Limb (tissue), 2 donors: ENCODE data around the gene ETV3L.
"Not testable (repeated sequence)": the region's sequence is repeated elsewhere in the genome, so short reads cannot be mapped to it uniquely, and the experiment has no call there.

Experiments
- DNase-seq, 2 donors: peaks; one replicate each; pipeline ENCODE4 v3.0.0-alpha.2; 2016; ENCODE audit errors: extremely low spot score in 2 of 2

The ETV3L gene

DNA sequence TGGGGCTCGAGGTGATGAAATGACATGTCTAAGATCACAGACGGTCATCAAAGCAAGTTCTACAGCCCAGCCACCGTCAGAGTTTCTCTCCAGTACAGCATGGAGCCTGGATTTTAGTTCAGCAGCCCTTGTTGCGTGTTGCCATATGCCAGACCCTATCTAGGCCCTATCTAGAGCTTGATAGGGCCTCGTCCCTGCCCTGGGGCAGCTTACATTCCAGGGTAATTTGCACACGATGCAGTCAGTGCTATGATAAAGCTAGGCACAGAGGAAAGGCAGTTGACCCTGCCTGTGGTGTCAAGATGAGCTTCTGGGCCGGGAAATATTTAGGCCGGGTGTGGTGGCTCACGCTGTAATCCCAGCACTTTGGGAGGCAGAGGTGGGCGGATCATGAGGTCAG lies 18.9 kb downstream of the ETV3L start:
- no peak for DNase-seq

DNA sequence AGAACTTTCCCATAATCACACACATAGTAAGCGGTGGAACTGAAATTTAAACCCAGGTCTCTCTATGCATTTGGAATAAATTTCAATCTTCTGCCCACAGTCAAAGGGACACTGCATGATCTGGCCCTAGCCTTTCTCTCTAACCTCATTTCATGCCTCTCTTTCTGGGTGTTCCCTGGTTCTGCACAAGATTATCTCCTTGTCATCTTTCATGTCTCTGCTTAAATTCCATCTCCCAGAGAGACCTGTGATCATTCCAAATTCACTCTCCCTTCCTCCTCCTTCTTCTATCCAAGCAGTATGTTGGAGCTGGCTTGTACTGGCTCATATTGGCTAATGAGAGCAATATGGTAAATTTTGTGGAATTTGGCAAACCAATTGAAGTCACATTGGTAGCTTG lies 22.2 kb downstream of the ETV3L start:
- DNase-seq: no peak

DNA sequence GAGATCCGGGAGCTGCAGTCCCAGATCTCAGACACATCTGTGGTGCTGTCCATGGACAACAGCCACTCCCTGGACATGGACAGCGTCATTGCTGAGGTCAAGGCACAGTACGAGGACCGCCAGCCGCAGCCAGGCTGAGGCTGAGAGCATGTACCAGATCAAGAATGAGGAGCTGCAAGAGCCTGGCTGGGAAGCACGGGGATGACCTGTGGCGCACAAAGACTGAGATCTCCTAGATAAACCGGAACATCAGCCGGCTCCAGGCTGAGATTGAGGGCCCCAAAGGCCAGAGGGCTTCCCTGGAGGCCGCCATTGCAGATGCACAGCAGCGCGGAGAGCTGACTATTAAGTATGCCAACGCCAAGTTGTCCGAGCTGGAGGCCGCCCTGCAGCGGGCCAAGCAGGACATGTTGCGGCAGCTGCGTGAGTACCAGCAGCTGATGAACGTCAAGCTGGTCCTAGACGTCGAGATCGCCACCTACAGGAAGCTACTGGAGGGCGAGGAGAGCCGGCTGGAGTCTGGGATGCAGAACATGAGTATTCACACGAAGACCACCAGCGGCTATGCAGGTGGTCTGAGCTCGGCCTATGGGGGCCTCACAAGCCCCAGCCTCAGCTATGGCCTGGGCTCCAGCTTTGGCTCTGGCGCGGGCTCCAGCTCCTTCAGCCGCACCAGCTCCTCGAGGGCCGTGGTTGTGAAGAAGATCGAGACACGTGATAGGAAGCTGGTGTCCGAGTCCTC lies 25.5 kb downstream of the ETV3L start:
- DNase-seq: peak; percentile 66 to 77

DNA sequence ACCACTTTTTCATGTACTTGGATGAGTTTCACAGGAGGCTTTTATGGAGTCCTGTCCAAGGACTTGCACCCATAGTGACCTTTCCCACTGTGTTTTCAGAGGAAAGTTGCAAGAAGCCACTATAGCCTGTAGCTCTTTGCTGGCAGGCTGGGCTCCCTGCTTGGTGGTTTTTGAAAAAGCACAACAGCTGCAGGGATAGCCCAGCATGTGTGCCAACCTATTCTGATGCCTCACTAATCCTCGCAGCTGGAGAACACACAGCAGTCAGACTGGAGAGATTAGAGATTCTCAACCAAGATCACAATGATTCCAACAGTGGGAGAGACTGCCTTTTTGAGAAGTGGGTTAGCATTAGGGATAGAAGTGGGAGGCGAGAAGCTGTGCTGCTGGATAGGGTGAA lies 30.0 kb downstream of the ETV3L start:
- peak in 1 of 2 donors; percentile 65 for DNase-seq

DNA sequence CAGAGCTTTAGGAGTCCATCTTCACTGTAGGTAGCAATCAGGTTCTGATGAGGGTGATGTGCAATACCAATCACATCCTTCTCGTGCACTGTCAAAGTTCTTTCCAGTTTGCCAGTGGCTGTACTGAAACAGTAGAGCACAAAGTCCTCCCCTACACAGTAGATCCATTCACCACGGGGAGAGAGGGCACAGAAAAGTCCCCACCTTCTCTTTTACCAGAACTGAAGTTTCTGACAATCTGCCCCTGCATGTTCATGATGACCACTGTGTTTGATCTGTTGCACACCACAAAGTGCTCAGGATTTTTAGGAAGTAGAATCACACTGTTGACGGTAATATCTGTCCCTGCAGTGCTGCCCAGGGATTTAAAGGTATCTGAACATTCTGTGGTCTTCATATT lies 40.4 kb downstream of the ETV3L start:
- DNase-seq: not testable (repeated sequence)

DNA sequence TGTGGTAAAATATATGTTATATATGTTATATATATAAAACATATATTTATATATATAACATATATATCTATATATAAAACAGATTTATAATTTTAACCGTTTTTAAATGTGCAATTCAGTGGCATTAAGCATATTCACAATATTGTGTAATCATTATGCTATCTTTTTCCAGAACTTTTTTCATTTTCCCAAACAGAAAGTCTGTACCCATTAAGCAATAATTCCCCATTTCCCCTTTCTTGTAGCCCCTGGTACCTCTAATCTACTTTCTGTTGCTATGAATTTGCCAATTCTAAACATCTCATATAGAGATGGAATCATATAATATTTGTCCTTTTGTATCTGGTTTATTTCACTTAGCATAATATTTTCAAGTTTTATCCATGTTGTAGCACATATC lies 43.3 kb downstream of the ETV3L start:
- no peak for DNase-seq

DNA sequence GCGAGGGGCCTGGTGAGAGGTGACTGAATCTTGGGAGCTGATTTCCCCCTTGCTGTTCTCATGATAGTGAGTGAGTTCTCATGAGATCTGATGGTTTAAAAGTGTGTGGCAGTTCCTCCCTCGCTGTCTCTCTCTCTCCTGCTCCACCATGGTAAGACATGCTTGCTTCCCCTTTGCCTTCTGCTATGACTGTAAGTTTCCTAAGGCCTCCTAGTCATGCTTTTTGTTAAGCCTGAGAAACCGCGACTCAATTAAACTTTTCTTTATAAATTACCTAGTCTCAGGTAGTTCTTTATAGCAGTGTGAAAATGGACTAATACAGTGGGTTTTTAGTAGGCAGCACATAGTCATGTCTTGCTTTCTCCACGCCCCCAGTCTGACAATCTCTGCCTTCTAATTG lies 43.9 kb downstream of the ETV3L start:
- not testable (repeated sequence) for DNase-seq

DNA sequence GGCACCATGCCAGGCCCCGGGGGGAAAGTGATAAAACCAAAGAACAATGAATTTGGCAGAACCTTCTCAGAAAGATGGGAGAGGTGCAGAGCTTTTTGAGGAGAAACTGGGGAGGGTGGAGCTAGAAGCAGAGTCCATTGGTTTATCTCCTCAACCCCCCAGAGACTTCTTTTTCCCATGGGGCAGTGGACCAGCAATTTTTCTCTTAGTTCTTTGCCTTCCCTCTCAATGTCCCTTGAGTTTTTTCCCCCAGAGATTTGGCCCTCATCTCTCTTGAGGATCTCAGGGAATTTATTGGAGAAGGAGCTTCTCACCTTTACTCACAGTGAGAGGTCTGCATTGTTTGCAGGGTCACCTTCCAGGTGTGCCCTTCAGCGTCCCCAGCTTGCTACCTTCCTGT lies 48.8 kb downstream of the ETV3L start:
- no peak for DNase-seq

DNA sequence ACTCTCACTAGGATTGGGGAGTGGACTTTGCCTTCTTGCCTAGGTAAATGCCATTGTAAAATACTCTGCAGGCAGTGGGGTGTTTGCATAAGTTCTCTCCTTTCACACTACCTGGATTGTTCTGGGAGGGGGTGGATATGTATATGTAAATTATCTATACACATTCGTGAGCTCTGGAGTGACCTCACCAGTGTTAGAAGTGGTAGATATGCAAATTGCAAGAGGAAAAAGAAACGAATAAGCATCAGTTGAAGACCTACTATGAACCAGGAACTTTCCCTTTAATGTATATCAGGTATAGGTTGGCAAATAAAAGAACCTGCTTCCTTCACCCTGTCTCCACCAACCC lies 52.6 kb downstream of the ETV3L start:
- no peak for DNase-seq

DNA sequence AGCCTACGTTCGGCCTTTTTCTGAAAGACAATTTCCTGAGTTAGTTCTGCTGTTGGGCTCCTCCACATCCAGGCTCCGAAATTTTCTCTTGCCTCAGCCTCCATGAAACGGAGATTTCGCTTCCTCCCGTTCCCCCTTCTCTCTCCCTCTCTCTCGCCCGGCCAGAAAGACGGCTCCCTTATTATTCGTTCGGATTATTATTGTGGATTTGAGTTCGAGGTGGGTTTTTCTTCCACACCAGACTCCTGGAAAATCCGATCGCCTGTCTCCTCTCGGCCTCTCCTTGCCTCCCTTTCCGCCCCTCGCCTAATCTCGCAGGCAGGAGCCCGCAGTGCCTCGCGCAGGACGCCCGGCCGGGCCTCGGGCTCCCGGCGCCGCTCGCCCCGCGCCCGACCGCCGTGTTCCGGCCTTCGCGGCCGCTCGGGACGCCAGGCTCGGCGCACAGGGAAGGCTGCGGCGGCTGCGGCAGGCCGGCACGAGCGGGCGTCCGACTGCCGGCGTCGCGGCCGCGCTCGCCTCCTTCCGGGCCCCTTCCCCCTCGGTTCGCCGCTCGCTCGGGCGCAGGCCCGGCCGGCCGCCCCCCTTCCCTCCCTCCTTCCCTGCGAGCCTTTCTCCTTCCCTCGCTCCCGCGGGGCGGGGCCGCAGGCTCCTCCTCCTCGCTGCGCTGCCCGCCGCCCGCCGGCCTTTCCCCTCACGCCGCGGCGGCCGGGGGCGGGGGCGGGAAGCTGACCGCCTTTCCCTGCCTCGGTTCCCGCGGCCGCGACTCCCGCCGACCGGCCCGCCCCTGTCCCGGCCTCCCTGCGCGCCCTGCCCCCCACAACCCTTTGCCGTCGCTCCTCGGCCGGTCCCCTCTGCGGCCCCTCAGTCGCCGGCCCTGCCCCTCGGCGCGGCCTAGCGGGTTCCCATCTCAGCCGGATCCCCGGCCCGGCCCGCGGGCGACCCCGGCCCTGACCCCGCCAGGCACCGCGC lies 54.1 kb downstream of the ETV3L start, which contains the start of gene ARHGEF11:
TSS of gene ARHGEF11 (minus strand) at position 493 of the 969 bp plus-strand sequence. CDS start 1,412 bp downstream, outside the sequence.
- DNase-seq: peak; percentile 85 to 93

DNA sequence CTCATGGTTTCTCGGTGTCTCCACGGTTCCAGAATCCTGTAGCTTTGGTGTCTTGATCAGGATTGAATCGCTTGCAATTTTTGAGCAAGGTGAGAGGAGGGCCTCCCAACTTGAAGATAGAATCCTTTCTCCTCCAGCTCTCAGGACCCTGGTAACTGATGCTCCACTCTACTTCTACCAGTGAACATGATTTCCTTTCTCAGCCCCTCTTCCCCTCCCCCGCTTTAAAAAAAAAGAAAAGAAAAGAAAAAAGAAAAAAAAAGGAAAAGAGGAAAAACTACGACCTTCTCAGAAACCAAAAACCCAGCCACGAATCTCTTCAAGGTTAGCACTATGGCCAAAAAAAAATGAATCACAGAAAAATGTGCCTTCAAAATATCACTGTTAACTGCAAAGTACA lies 55.3 kb downstream of the ETV3L start:
- DNase-seq: no peak

DNA sequence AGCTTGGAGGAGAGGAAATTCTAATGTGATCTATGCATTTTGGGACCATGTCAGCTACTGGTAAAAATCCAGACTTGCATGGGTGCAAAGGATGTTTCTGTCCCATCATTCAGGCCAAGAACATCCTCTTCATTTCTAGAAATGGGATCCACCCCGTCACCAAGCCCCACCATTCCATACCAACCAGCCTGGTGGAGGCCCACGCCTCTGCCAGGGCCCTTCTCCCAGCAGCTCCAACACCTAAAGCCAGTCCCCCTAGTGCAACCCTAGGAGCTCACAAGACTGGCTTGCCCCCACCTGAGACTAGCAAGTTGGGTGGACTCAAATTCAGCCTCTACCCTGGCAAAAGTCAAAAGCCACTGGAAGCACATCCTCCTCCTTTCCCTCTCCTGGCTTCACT lies 55.9 kb downstream of the ETV3L start:
- DNase-seq: no peak

DNA sequence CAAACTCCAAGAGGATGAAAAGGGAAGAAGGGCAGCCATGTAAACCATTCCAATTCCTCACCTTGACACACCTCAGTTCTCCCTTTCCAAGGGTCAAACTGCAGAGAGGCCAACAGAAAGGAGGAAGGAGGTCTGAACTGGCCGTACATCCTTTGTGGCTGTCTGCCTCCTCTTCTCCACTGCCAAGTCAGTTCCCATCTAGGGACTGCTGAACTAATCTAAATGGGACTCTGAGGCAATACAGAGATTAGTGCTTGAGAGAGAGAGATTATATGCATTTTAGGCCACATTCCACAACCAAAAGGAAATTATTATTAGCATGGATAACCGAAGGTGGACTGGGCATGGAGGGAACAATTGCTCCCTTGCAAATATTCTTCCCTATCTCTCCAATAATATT lies 56.8 kb downstream of the ETV3L start:
- no peak for DNase-seq
